H1 (cell line): Measurements from ENCODE around the gene SLC26A11. TPM values are rescaled to one million over a fixed set of nuclear protein-coding genes. Genes with fewer than 3 reads are reported as not detected.

ENCODE experiments used
- CTCF ChIA-PET: fragments of 300-600 bp; sonication (Branson Sonifier 250); formaldehyde crosslinking; loops from one replicate; lab custom pipeline; 2021; ENCODE audit not compliant: partially characterized antibody; lab: Charles Lee
- POLR2A ChIA-PET: fragments of 300-600 bp; sonication (Branson Sonifier 250); formaldehyde crosslinking; loops from one replicate; lab custom pipeline; 2021; ENCODE audit warnings: inconsistent platforms; ENCODE audit not compliant: partially characterized antibody; lab: Charles Lee
- DNase-seq, 2 experiments: peaks; one replicate each; pipeline versions ENCODE4 v3.0.0 to v3.0.0-alpha.2; 2010 to 2022; ENCODE audit warnings: low spot score in 2 of 2, low read depth in 1 of 2, mixed read lengths in 1 of 2
- FAIRE-seq: peaks from 2 replicates; lab custom pipeline; 2011; peaks lifted over from hg19 to GRCh38; lab: Jason Lieb, UNC
- H2AFZ ChIP-seq: 2 replicates; pipeline ENCODE4 v1.8.1; 2012; ENCODE audit warnings: low read length, inconsistent platforms
- H2AK5ac ChIP-seq: 2 replicates; pipeline ENCODE4 v1.6.1; 2013; ENCODE audit warnings: low read depth, low read length
- H2BK120ac ChIP-seq: replicated peaks from 2 replicates; pipeline ENCODE3; 2013; ENCODE audit warnings: low read depth, low read length, inconsistent platforms
- H2BK12ac ChIP-seq: 2 replicates; pipeline ENCODE4 v1.6.1; 2013; ENCODE audit warnings: low read depth, low read length
- H2BK15ac ChIP-seq: 2 replicates; pipeline ENCODE4 v1.6.1; 2013; ENCODE audit warnings: low read length
- H2BK20ac ChIP-seq: 2 replicates; pipeline ENCODE4 v1.6.1; 2013; ENCODE audit warnings: low read length
- H2BK5ac ChIP-seq: 2 replicates; pipeline ENCODE4 v1.6.1; 2013; ENCODE audit warnings: low read depth, low read length
- H3K14ac ChIP-seq: 2 replicates; pipeline ENCODE4 v1.6.1; 2013; ENCODE audit warnings: inconsistent platforms; ENCODE audit not compliant: insufficient read length
- H3K18ac ChIP-seq: 2 replicates; pipeline ENCODE4 v1.6.1; 2013; ENCODE audit warnings: low read length; ENCODE audit errors: extremely low read depth
- H3K23ac ChIP-seq: 2 replicates; pipeline ENCODE4 v1.6.1; 2013; ENCODE audit warnings: inconsistent platforms; ENCODE audit not compliant: insufficient read length
- H3K23me2 ChIP-seq: 2 replicates; pipeline ENCODE4 v1.6.1; 2013; ENCODE audit warnings: low read depth, low read length
- H3K27ac ChIP-seq: 2 replicates; pipeline ENCODE4 v1.6.1; 2011; ENCODE audit warnings: low read depth, low read length, inconsistent platforms
- H3K27me3 ChIP-seq, 4 experiments: replicated peaks in 1 of 4; 1 replicate in 1 of 4; 2 replicates in 3 of 4; pipeline versions ENCODE4 v1.6.1 to v1.8.1; 2011 to 2013; ENCODE audit warnings: low read length in 3 of 4, mild to moderate bottlenecking in 3 of 4, inconsistent platforms in 2 of 4, mixed read lengths in 2 of 4, moderate library complexity in 1 of 4; ENCODE audit not compliant: control insufficient read depth in 3 of 4, insufficient read depth in 3 of 4; ENCODE audit errors: extremely low read depth in 1 of 4
- H3K36me3 ChIP-seq, 4 experiments: 2 replicates each; pipeline versions ENCODE4 v1.6.1 to v1.8.1; 2011 to 2013; ENCODE audit warnings: mild to moderate bottlenecking in 4 of 4, low read length in 3 of 4, moderate library complexity in 2 of 4, control low read depth in 1 of 4, inconsistent platforms in 1 of 4; ENCODE audit not compliant: insufficient read depth in 4 of 4, control insufficient read depth in 2 of 4
- H3K4ac ChIP-seq: replicated peaks from 2 replicates; pipeline ENCODE3; 2013; ENCODE audit warnings: low read length, low read depth, mixed read lengths, inconsistent platforms; ENCODE audit not compliant: insufficient read length
- H3K4me1 ChIP-seq, 4 experiments: replicated peaks in 1 of 4; 1 replicate in 1 of 4; 2 replicates in 3 of 4; pipeline versions ENCODE4 v1.6.1 to v1.8.1; 2011 to 2013; ENCODE audit warnings: low read length in 3 of 4, inconsistent platforms in 2 of 4, mixed read lengths in 1 of 4; ENCODE audit not compliant: insufficient read depth in 4 of 4, control insufficient read depth in 3 of 4
- H3K4me2 ChIP-seq, 2 experiments: 2 replicates each; pipeline versions ENCODE4 v1.6.1 to v1.8.1; 2011 to 2013; ENCODE audit warnings: low read depth in 2 of 2, low read length in 2 of 2, control low read depth in 1 of 2, inconsistent platforms in 1 of 2, mild to moderate bottlenecking in 1 of 2; ENCODE audit not compliant: insufficient read depth in 1 of 2
- H3K4me3 ChIP-seq, 4 experiments: fragments of 200-600, 300-600 bp in 1 of 4; sonication (generic), shearing (Covaris generic), sonication (Bioruptor Twin) in 1 of 4; 2 replicates each; pipeline versions ENCODE4 v1.5.1 to v1.8.1; 2011 to 2016; ENCODE audit warnings: low read length in 4 of 4, low read depth in 3 of 4, control low read depth in 2 of 4, inconsistent platforms in 2 of 4, mild to moderate bottlenecking in 2 of 4, mixed read lengths in 1 of 4, moderate library complexity in 1 of 4; ENCODE audit not compliant: insufficient read depth in 2 of 4; ENCODE audit errors: extremely low read depth in 1 of 4
- H3K56ac ChIP-seq: replicated peaks from 2 replicates; pipeline ENCODE3; 2013; ENCODE audit warnings: low read depth, mild to moderate bottlenecking, mixed read lengths, low read length, inconsistent platforms; ENCODE audit not compliant: insufficient read length
- H3K79me1 ChIP-seq: 2 replicates; pipeline ENCODE4 v1.6.1; 2013; ENCODE audit warnings: low read depth, low read length, control low read depth
- H3K79me2 ChIP-seq, 2 experiments: 2 replicates each; pipeline versions ENCODE4 v1.6.1 to v1.8.1; 2012 to 2013; ENCODE audit warnings: low read length in 2 of 2, mild to moderate bottlenecking in 2 of 2, inconsistent platforms in 1 of 2; ENCODE audit not compliant: insufficient read depth in 2 of 2, control insufficient read depth in 1 of 2
- H3K9ac ChIP-seq, 4 experiments: replicated peaks in 1 of 4; 1 replicate in 1 of 4; 2 replicates in 3 of 4; pipeline versions ENCODE4 v1.6.1 to v1.8.1; 2011 to 2013; ENCODE audit warnings: low read depth in 3 of 4, low read length in 3 of 4, control low read depth in 2 of 4, mild to moderate bottlenecking in 2 of 4, moderate library complexity in 2 of 4, inconsistent platforms in 1 of 4; ENCODE audit errors: extremely low read depth in 1 of 4
- H3K9me3 ChIP-seq, 2 experiments: 2 replicates each; pipeline versions ENCODE4 v1.6.1 to v1.8.1; 2012 to 2013; ENCODE audit warnings: mild to moderate bottlenecking in 2 of 2, moderate library complexity in 2 of 2, control low read depth in 1 of 2, inconsistent platforms in 1 of 2, low read depth in 1 of 2, low read length in 1 of 2, mixed read lengths in 1 of 2; ENCODE audit not compliant: insufficient read depth in 2 of 2
- H4K20me1 ChIP-seq, 2 experiments: replicated peaks in 1 of 2; 2 replicates each; pipeline versions ENCODE3 to v1.8.1; 2011 to 2013; ENCODE audit warnings: inconsistent platforms in 2 of 2, low read length in 2 of 2, mild to moderate bottlenecking in 1 of 2; ENCODE audit not compliant: insufficient read depth in 2 of 2, control insufficient read depth in 1 of 2
- H4K5ac ChIP-seq: 2 replicates; pipeline ENCODE4 v1.6.1; 2013; ENCODE audit warnings: low read length, low read depth, mixed read lengths, inconsistent platforms; ENCODE audit not compliant: insufficient read length
- H4K8ac ChIP-seq: 2 replicates; pipeline ENCODE4 v1.8.0; 2013; ENCODE audit warnings: mild to moderate bottlenecking, moderate library complexity, low read length, inconsistent platforms; ENCODE audit not compliant: insufficient read depth; ENCODE audit errors: extremely low read depth
- H4K91ac ChIP-seq: replicated peaks from 2 replicates; pipeline ENCODE3; 2013; ENCODE audit warnings: low read length, mixed read lengths, inconsistent platforms; ENCODE audit not compliant: insufficient read length
- EP300 ChIP-seq, 2 experiments: IDR thresholded peaks; 1 replicate in 1 of 2; 2 replicates in 1 of 2; pipeline ENCODE4 v1.6.1; 2011 to 2012; ENCODE audit warnings: low read depth in 2 of 2, low read length in 2 of 2, mild to moderate bottlenecking in 2 of 2, borderline replicate concordance in 1 of 2, inconsistent platforms in 1 of 2, moderate library complexity in 1 of 2
- JUND ChIP-seq: IDR thresholded peaks from 2 replicates; pipeline ENCODE4 v1.6.1; 2011; ENCODE audit warnings: mild to moderate bottlenecking, improper control_type of control experiment, low read length
- KDM5A ChIP-seq: fragments of 200-600 bp; IDR thresholded peaks from 2 replicates; pipeline ENCODE4 v1.7.1; 2012; ENCODE audit warnings: mild to moderate bottlenecking, low read length, inconsistent platforms, mixed read lengths
- MAFK ChIP-seq: IDR thresholded peaks from 2 replicates; pipeline ENCODE4 v1.6.1; 2012; ENCODE audit warnings: low read depth, mild to moderate bottlenecking, improper control_type of control experiment, low read length
- SAP30 ChIP-seq: fragments of 300-600 bp; sonication (generic); IDR thresholded peaks from 2 replicates; pipeline ENCODE4 v1.7.1; 2012; ENCODE audit warnings: low read length, moderate library complexity, mild to moderate bottlenecking, inconsistent platforms; ENCODE audit not compliant: insufficient read depth, insufficient replicate concordance
- SIRT6 ChIP-seq: IDR thresholded peaks from one replicate; pipeline ENCODE4 v1.7.1; 2012; ENCODE audit warnings: low read length, inconsistent platforms
- SP2 ChIP-seq: IDR thresholded peaks from 2 replicates; pipeline ENCODE4 v1.6.1; 2012; ENCODE audit warnings: mild to moderate bottlenecking, low read length, inconsistent platforms
- TEAD4 ChIP-seq: IDR thresholded peaks from 2 replicates; pipeline ENCODE4 v1.6.1; 2012; ENCODE audit warnings: low read depth, low read length, inconsistent platforms, mixed read lengths
- ZNF274 ChIP-seq: IDR thresholded peaks from 2 replicates; pipeline ENCODE4 v1.7.0; 2012; ENCODE audit warnings: low read length, borderline replicate concordance; ENCODE audit errors: extremely low read depth
- WGBS, 2 experiments: shearing (Covaris generic) in 1 of 2; methylation state at CpG; one replicate each; pipeline versions ENCODE4 v1.1.6 to v1.1.7; 2013 to 2015; ENCODE audit warnings: low lambda C conversion rate in 2 of 2, mixed read lengths in 2 of 2, inconsistent platforms in 1 of 2, low coverage in 1 of 2, missing lambda C conversion rate in 1 of 2; ENCODE audit not compliant: insufficient replicate concordance in 2 of 2, insufficient coverage in 1 of 2, insufficient read length in 1 of 2; ENCODE audit errors: extremely low coverage in 1 of 2, missing lambda C conversion rate in 1 of 2; 5-methylcytosine and 5-hydroxymethylcytosine counted together
- polyA plus RNA-seq, 7 experiments: library from polyadenylated mRNA; depleted of rRNA in 3 of 7; stranded (reverse) in 5 of 7; unstranded in 2 of 7; fragments of >200 nt in 5 of 7; fragments of 200-250 nt in 2 of 7; gene quantifications; 1 replicate in 5 of 7; 2 replicates in 1 of 7; 4 replicates in 1 of 7; pipeline versions ENCODE4 v1.2.1 to v1.2.3, GENCODE V29; 2011 to 2013; ENCODE audit warnings: missing spikeins in 2 of 7, mixed read lengths in 2 of 7
- total RNA-seq: library from RNA; stranded (reverse); fragmentation: NEBNext Ultra II Directional; extraction: Animal tissue kit (Norgen Biotek cat#: 25700); gene quantifications from 2 replicates; pipeline ENCODE4 v1.2.1, GENCODE V29; 2021
- TF ChIP-seq, protein P1 (sequence below), 3 experiments: IDR thresholded peaks; 1 replicate in 2 of 3; 2 replicates in 1 of 3; pipeline versions ENCODE4 v1.5.1 to v1.6.1; 2011; ENCODE audit warnings: low read length in 3 of 3, mild to moderate bottlenecking in 3 of 3, inconsistent platforms in 2 of 3, low read depth in 1 of 3, moderate library complexity in 1 of 3; ENCODE audit not compliant: insufficient read depth in 1 of 3; ENCODE audit errors: control extremely low read depth in 1 of 3

SLC26A11 gene
- total and polyA plus RNA-seq, 2 of the 8 experiments (the other 6 are each of a cell fraction or from before 2014, with no cell fraction given), result 15.5 to 25.9 TPM

DNA sequence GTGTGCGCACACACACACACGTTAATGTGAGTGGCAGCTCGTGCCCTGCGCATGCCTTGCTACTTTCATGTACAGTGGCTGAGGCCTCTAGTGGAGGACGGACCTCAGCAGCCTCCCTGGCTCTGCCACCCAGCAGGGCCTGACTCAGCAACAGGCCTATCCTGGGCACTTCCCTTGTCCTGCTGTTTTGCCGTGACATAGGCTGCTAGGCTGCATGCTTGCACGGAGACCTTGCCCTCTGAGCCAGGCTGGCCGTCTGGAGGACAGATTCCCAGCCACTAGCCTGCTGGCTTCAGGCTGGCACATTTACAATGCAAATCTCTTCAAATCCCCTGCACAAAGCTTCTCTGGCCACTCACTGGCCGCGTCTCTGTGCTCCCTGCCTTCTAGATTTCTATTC is 49.9 kb downstream of the SLC26A11 start:
- H3K27ac ChIP-seq, result peak overlapping the region; percentile 39
- peak overlapping the region in 1 of 4 experiments; percentile 33; a peak in 1 of 8 replicates for H3K4me3 ChIP-seq
- H2AFZ ChIP-seq, result no peak overlapping the region
- H3K4me1 ChIP-seq, result peaks cover 7 to 14% (median 8%) of the 10 kb centered on the region in 4 experiments
- H3K79me1 ChIP-seq, result peaks cover 2% of the 10 kb centered on the region; the same call in 1 of the 2 replicates
- H3K4ac ChIP-seq, result no peak overlapping the region
- peak overlapping the region; percentile 53 for H3K23ac ChIP-seq
- H3K18ac ChIP-seq, result peak overlapping the region; percentile 72; the same call in 1 of the 2 replicates
- H4K8ac ChIP-seq, result no peak overlapping the region; the same call in 1 of the 2 replicates
- ChIA-PET POLR2A (interaction anchor here (0.8 to 7.5 kb wide), 12 partner anchors 7 to 124 kb away, joined by 3 to 63 read pairs (median 5); partner anchors contain the start of gene RNF213), CTCF (interaction anchor here (0.8 to 4.8 kb wide), 7 partner anchors 8 to 169 kb away, joined by 3 to 18 read pairs (median 6); partner anchors contain the start of gene GAA)
- H3K56ac ChIP-seq, result no peak overlapping the region
- H3K27me3 ChIP-seq, result no peaks in the 10 kb centered on the region
- H2BK12ac ChIP-seq, result 0 out of 2 replicates have a peak overlapping the region, but pooled peaks have one; percentile 21
- peak overlapping the region; percentile 1 for H4K5ac ChIP-seq
- H2AK5ac ChIP-seq, result 0 out of 2 replicates have a peak overlapping the region, but pooled peaks have one; percentile 57
- H3K36me3 ChIP-seq, result peaks cover 0 to 9% (median 3%) of the 10 kb centered on the region in 4 experiments; a peak in 4 of 8 replicates
- peak overlapping the region in 2 of 4 experiments; percentile 22 to 32; a peak in 1 of 7 replicates for H3K9ac ChIP-seq
- no peaks in the 10 kb centered on the region for H3K79me2 ChIP-seq
- no peak overlapping the region for H2BK120ac ChIP-seq
- H2BK15ac ChIP-seq, result 0 out of 2 replicates have a peak overlapping the region, but pooled peaks have one; percentile 24
- DNase-seq, result peak; percentile 46 to 66
- H3K14ac ChIP-seq, result no peak overlapping the region
- H3K4me2 ChIP-seq, result peak overlapping the region; percentile 54 to 56
- H4K20me1 ChIP-seq, result peaks cover 0 to 8% of the 10 kb centered on the region in 2 experiments
- peak overlapping the region; percentile 86; the same call in 1 of the 2 replicates for H2BK5ac ChIP-seq
- H4K91ac ChIP-seq, result peak overlapping the region; percentile 81
- FAIRE-seq, result peak; percentile 71
- H3K9me3 ChIP-seq, result no peaks in the 10 kb centered on the region
- no peak overlapping the region for H2BK20ac ChIP-seq
- peaks cover 9% of the 10 kb centered on the region; the same call in 1 of the 2 replicates for H3K23me2 ChIP-seq
- 52% methylated on average over 10 of the region's 10 CpGs; no CpG with 5 or more reads in 1 of the 2 experiments for WGBS, 2 experiments
- TF ChIP-seq SIRT6 (no peak), TEAD4 (peak; percentile 65), EP300 (IDR thresholded peaks at IDR 0.05; ENCODE audit: borderline replicate concordance in 1 of 2, low read depth in 2 of 2, low read length in 2 of 2) (no peak), SAP30 (no peak), JUND (no peak), KDM5A (no peak), ZNF274 (no peak), SP2 (no peak), MAFK (peak; percentile 84; the same call in 1 of the 2 replicates)
- TF ChIP-seq, protein P1, sequence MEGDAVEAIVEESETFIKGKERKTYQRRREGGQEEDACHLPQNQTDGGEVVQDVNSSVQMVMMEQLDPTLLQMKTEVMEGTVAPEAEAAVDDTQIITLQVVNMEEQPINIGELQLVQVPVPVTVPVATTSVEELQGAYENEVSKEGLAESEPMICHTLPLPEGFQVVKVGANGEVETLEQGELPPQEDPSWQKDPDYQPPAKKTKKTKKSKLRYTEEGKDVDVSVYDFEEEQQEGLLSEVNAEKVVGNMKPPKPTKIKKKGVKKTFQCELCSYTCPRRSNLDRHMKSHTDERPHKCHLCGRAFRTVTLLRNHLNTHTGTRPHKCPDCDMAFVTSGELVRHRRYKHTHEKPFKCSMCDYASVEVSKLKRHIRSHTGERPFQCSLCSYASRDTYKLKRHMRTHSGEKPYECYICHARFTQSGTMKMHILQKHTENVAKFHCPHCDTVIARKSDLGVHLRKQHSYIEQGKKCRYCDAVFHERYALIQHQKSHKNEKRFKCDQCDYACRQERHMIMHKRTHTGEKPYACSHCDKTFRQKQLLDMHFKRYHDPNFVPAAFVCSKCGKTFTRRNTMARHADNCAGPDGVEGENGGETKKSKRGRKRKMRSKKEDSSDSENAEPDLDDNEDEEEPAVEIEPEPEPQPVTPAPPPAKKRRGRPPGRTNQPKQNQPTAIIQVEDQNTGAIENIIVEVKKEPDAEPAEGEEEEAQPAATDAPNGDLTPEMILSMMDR (IDR thresholded peaks at IDR 0.05; ENCODE audit: control extremely low read depth in 1 of 3, insufficient read depth in 1 of 3, low read depth in 1 of 3, low read length in 3 of 3), result no peak
